HG02759 (cell line): ENCODE measurements around the gene PSMG4.

Source experiments
- ATAC-seq: cut with Tn5 transposase; IDR thresholded peaks from one replicate; pipeline ENCODE4 v1.9.1; 2021; ENCODE audit warnings: mild to moderate bottlenecking, moderate library complexity; ENCODE audit not compliant: unreplicated experiment

The PSMG4 gene

GRCh38 chr6:3273707-3274521, 15.2 kb downstream of the PSMG4 start:
- no peak for ATAC-seq

GRCh38 chr6:3276174-3277167, 17.7 kb downstream of the PSMG4 start:
- ATAC-seq: no peak

- no peak for ATAC-seq
Measured at GRCh38 chr6:3277251-3277650, 18.5 kb downstream of the PSMG4 start.

DNA sequence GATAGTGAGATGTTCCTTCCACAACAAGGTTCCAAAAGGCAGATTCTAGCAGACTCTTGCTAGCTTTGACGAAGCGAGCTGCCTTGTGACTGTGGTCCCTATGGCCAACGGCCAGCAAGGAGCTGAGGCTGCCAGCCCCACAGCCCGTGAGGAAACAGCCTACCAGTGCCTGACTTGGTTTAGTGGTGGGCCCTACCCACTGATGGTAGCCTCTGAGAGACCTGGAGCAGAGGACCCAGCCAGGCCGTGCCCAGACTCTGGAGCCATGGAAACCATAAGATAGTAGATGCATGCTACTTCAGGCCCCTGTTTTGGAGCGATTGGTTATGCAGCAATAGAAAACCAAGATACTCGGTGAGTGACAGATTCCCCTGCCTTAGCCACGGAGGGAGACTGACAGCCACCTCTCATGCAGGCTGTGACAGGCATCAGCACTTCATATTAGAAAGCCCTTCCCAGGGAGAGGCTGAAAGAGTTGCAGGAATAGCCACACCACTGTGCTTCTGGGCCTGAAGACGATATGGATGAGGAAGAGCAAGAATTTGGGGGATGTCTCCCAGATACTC, 19.2 kb downstream of the PSMG4 start:
- no peak for ATAC-seq

DNA sequence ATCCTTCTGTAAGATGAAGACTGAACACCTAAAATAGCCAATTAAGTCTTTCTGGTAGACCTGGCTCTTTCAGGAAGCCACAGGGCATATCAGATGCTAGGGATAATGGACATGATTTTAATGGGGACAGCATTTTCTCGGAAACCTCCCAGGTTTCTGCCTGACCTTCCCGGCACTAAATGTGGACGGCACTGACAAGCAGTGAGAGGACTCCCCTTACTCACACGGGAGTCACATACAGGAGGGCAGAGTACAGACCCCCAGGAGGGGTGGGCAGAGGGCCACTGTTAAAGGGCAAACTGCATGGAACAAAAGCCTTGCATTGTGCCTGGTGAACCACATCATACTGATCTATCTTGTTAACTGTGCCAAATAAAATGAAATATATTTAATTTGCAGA, 19.9 kb downstream of the PSMG4 start:
- ATAC-seq: no peak

DNA sequence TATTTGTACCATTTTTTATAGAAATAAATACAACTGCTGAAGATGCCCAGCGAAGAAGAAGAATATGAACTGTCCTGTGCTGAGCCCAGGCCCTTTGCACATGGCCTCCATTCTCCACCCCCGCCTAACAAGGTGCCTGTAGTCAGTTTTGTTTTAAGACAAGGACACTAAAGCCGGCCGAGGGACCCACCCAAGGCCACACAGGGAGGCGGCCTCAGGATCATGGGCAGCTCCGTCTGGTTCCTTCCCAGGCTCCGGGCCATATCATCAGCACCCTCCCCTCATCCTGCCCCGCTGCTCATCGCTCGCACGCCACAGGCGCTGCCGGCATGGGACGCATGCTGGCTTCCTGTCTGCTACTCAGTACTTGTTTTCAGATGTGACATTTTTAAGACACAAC, 21.3 kb downstream of the PSMG4 start:
- ATAC-seq: no peak

- ATAC-seq: no peak
Measured at GRCh38 chr6:3280866-3281465, 22.2 kb downstream of the PSMG4 start.

GRCh38 chr6:3281631-3282475, 23.1 kb downstream of the PSMG4 start:
- ATAC-seq: no peak

DNA sequence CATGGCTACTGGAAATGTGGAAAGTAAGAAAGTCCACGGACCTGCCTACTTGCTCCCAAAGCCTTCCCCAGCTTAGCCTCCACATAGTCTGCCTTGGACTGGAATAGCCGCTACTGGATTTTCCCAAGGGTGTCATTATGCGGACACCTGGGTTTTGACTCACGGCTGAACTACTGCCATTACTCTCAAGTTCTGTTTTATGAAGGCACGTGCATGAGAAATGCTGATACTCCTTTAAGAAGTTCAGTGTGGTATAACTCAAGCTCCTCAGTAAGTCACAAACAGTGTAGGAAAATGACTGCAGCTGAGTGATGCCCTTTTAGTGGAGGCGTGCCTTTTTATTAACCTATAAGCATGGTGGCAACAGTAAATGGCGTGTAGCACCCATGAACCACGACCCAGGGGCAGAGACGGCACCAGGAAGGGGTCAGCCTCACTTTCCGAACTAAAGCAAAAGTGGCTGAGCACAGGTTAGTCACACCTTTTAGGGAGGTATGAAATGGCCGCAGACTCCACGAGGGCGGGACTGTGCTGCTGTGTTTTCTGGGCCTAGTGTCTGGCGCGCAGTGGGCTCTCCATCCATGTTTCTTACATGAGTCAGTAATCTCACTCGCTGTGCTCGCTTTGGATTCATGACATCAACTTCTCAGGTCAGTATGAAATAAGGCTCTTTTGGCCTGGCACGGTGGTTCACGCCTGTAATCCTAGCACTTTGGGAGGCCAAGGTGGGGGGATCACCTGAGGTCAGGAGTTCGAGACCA, 23.9 kb downstream of the PSMG4 start:
- ATAC-seq: no peak

DNA sequence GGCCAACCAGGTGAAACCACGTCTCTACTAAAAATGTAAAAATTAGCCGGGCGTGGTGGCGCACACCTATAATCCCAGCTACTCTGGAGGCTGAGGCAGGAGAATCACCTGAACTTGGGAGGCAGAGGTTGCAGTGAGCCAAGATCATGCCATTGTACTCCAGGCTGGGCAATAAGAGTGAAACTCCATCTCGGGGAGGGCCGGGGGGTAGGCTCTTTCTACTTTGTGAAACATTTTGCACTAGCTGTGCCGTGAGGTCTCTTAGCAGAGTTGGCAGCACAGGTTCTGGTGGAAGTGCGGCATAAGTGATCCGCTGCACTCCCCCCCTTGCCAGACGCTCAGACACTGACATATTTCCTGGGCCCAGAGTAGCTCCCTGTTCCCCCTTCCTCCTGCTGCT, 24.5 kb downstream of the PSMG4 start:
- no peak for ATAC-seq

DNA sequence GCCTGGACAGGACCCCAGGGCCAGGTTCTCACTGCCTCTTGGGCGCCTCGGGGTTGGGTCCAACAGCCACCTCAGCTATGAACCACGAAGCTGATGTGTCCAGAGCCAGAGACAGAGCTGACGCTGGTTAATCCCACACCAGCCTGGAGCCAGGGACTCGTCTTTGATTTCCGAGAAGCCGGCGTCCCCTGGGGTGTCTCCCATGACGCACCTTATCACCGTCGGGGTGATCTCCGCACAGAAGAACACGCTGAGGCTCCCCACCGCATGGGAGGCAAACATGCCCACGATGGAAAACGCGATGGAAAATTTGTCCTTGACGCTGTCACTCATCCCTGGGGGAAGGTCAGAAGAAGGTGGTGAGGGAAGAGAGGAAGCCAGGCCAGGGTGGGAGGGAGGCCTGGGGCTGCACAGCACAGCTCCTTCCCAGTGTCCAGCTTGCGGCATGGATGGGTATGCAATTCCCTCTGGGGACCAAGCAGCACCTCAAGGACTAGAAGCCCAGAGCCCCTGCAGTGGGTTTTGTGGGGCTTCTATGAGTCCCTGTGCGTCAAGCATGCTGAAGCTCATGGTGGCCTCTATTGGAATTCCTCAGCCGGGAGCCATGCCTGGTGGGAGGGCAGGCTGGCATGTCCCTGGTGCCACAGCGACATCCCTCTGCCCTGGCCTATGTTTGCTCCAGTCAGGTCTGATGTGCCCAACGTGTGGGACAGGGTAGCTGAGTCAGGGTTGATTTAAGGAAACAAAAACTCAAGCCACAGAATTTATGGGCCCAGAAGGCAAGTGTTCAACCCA, 25.1 kb downstream of the PSMG4 start:
- ATAC-seq: no peak

- no peak for ATAC-seq
Measured at GRCh38 chr6:3284436-3284876, 25.7 kb downstream of the PSMG4 start.

DNA sequence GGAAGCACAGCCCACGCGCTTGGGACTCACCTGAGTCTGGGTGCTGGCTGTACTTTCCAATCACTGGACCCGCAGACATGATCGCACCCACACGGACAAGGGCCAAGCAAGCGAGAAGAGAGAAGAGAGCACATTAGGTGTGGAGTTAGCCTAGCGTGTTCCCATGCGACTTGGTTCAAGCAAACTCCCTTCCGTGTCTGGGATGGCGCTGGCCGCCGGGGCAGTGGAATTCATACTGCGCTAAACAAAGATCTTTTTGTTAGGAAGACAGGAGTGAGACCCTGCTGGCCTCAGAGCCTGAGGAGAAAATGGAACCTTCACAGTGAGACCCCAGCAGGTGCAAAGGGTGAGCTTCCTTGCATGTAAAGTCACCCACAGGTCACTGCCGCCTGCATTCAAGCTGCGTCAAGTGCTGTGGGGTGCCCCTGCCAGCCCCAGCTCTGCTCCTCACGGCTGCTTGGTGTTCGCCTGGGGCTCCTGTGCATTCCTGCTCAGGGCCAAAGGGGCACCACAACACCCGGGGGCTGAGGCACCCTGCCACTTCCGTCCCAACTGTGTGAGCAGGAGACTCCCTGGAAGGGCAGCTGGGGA, 26.4 kb downstream of the PSMG4 start:
- ATAC-seq: no peak

DNA sequence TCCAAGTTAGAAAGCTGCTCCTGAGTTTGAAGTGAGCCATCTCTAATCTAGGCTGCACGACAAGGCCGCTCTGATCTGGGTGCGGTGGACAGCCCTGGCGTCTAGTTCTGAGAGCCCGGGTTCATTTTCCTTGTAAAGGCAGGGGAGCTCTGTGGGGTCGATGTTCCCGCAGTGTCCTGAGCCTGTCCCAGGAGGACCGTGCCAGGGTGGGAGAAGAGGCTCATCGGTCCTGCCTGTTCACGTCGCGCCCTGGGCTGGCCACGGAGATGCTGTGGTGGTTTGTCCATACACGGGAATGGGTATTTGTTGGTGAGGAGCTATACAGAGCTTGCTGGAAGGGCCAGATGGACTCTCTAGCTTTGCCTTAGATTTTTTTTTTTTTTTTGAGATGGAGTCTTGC, 27.0 kb downstream of the PSMG4 start:
- ATAC-seq: no peak

DNA sequence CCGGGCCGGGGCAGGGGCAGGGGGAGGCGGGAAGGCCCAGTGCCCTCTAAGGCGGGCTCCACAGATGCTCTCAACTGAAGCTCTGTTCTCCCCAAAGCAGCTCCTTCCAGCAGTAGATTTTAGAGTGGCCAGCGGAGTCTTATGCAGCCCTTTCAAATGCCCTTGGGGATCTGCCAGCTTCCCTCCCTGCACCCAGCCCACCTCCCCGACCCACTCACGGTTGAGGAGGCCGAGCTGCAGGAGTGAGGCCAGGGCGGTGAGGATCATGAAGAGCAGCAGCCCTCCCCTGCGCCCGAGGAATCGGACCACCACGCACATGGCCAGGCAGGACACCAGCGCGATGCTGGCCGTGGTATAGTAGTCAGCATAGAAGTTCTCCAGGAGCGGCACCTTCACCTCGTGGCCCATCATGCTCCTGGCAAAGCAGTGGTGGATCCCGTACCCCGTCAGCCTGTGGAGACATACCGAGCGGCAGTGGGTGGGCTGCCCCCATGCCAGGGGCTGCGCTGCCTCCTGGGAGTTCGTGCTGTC, 28.0 kb downstream of the PSMG4 start:
- no peak for ATAC-seq

- no peak for ATAC-seq
Measured at GRCh38 chr6:3287308-3287707, 28.6 kb downstream of the PSMG4 start.

- ATAC-seq: no peak
Measured at GRCh38 chr6:3287976-3288707, 29.4 kb downstream of the PSMG4 start.
